SH-SY5Y (cell line): ENCODE measurements around the gene PRUNE2.

Experiments used
- GATA2 ChIP-seq: IDR thresholded peaks from 2 replicates; pipeline ENCODE4 v1.6.1; 2011; ENCODE audit warnings: mild to moderate bottlenecking, low read depth, low read length
- GATA3 ChIP-seq: IDR thresholded peaks from 2 replicates; pipeline ENCODE4 v1.6.1; 2011; ENCODE audit warnings: low read depth, mild to moderate bottlenecking, low read length, moderate library complexity

DNA sequence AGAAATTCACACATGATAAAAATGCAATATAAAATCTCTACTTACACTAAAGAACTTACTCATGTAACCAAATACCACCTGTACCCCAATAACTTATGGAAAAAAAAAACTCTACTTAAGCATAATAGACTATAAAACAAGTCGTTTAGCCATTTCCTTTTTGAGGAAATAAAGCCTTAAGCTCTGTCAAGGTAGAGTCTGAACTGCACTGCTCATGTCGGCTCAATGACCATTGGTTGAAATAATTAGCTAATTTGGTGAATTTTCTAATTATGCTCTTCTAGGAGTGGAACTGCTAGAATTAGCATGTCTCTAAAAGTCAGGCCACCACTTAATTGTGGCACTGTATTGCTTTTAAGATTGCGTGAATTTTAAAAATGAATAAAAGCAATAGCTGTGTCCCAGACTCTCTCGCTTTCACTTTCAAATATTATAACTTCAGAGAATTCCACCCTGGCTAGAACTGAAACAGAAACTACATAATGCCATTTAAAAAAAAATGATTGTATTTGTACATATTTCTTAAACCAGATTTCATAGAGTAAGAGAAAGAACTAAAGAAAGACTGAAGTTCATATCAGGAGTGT, 254.7 kb downstream of the PRUNE2 start:
- no peak for TF ChIP-seq GATA3
- no peak for TF ChIP-seq GATA2
